Adrenal gland (tissue), 12 donors: ENCODE measurements around the gene SEC24D. TPM values are rescaled to one million over a fixed set of nuclear protein-coding genes. Genes with fewer than 3 reads are reported as not detected.
A peak's percentile ranks its signal among the peaks of the same experiment; 100 is the strongest.

Source experiments
- DNase-seq, 7 donors: peaks; one replicate each; pipeline ENCODE4 v3.0.0-alpha.2; 2019 to 2020
- H3K27ac ChIP-seq, 5 donors: fragments of 200-600 bp; sonication (generic) in 4 of 5; 1 replicate in 3 of 5; 2 replicates in 2 of 5; pipeline versions ENCODE4 v1.5.1 to v1.8.0; 2016 to 2020; ENCODE audit warnings: mild to moderate bottlenecking in 1 of 5
- H3K27me3 ChIP-seq: fragments of 200-600 bp; 2 replicates; pipeline ENCODE4 v1.8.0; 2021
- H3K36me3 ChIP-seq, 2 donors: fragments of 200-600 bp; replicated peaks in 1 of 2; 1 replicate in 1 of 2; 2 replicates in 1 of 2; pipeline versions ENCODE4 v1.5.1 to v1.8.0; 2018 to 2022
- H3K4me1 ChIP-seq, 2 donors: fragments of 200-600 bp; replicated peaks in 1 of 2; 1 replicate in 1 of 2; 2 replicates in 1 of 2; pipeline versions ENCODE4 v1.5.1 to v1.8.0; 2018 to 2021
- H3K4me3 ChIP-seq, 4 donors: fragments of 200-600 bp; sonication (generic) in 3 of 4; one replicate each; pipeline ENCODE4 v1.5.1; 2016 to 2018
- H3K9me3 ChIP-seq, 3 donors: fragments of 200-600 bp; sonication (generic) in 1 of 3; replicated peaks in 1 of 3; 1 replicate in 2 of 3; 2 replicates in 1 of 3; pipeline versions ENCODE4 v1.5.1 to v1.8.0; 2016 to 2021
- CTCF ChIP-seq, 6 experiments: fragments of 450-650 bp in 4 of 6; fragments of 200-600 bp in 2 of 6; sonication (generic) in 1 of 6; IDR thresholded peaks; 1 replicate in 5 of 6; 2 replicates in 1 of 6; pipeline versions ENCODE4 v1.5.1 to v1.8.0; 2016 to 2021; ENCODE audit warnings: antibody characterized with exemption in 6 of 6, mild to moderate bottlenecking in 2 of 6, moderate library complexity in 1 of 6
- POLR2A ChIP-seq, 2 donors: fragments of 450-650 bp; IDR thresholded peaks; one replicate each; pipeline ENCODE4 v1.6.1; 2017; ENCODE audit warnings: antibody characterized with exemption in 2 of 2, mild to moderate bottlenecking in 2 of 2, moderate library complexity in 1 of 2
- WGBS, 4 donors: extraction: QIAGEN DNeasy Blood & Tissue Kit in 2 of 4; methylation state at CpG; one replicate each; pipeline versions ENCODE4 v1.1.5 to v1.1.7; 2013 to 2017; 5-methylcytosine and 5-hydroxymethylcytosine counted together
- intact Hi-C, 2 donors: fragments of 100-400 bp; cut with DNase I; formaldehyde crosslinking; loops; one replicate each; pipeline versions ENCODE4 v1.14.1 to v1.15.0; 2022 to 2023
- polyA plus RNA-seq, 3 donors: library from polyadenylated mRNA; stranded (reverse); fragments of 200-250 nt in 2 of 3; fragments of 350-450 nt in 1 of 3; fragmentation: Illumina TruSeq in 1 of 3; extraction: RNeasy Lipid Tissue Mini Kit (QIAGEN cat#74804) in 1 of 3; gene quantifications; one replicate each; pipeline ENCODE4 v1.2.3, GENCODE V29; 2013 to 2014
- total RNA-seq, 9 donors: library from RNA; depleted of rRNA in 4 of 9; stranded (reverse); fragments of >200 nt in 4 of 9; fragments of 120-200 nt in 1 of 9; fragmentation: NEBNext Ultra II Directional in 1 of 9; extraction: Animal tissue kit (Norgen Biotek cat#: 25700) in 1 of 9; gene quantifications; one replicate each; pipeline versions ENCODE4 v1.1.0 to v1.2.4, GENCODE V29; 2013 to 2023
- donor health status: healthy with polysubstance abuse.
- donor health status: Bipolar disorder and iron deficiency.
- donor health status: DM: yes; HTN: yes; CAD: no.
- donor health status: DM: no; HTN: no; CAD: no.
- donor health status: DM: no; HTN: no; CAD: no.
- donor health status: DM: yes; HTN: yes; CAD: no.

The SEC24D gene
- total and polyA plus RNA-seq, 12 donors = 5.3 to 93.6 (median 33.8) TPM

- WGBS, 4 donors = 95 to 97% (median 96%) methylated on average over 6 of the region's 6 CpGs
- H3K27ac ChIP-seq = peak overlapping the region in 1 of 5 donors; percentile 42
- H3K36me3 ChIP-seq = peaks cover 0 to 22% of the 10 kb centered on the region in 2 donors
- H3K4me1 ChIP-seq = peaks cover 20 to 63% of the 10 kb centered on the region in 2 donors
- no peak overlapping the region for H3K4me3 ChIP-seq
- TF ChIP-seq CTCF (IDR thresholded peaks at IDR 0.05) = no peak
- TF ChIP-seq POLR2A (IDR thresholded peaks at IDR 0.05) = no peak
- intact Hi-C loops = loop anchor here in 1 of 2 donors (10.0 kb wide), 2 partner anchors 98 to 198 kb away; no protein-coding TSS in a partner anchor
- H3K27me3 ChIP-seq = no peaks in the 10 kb centered on the region
- H3K9me3 ChIP-seq = no peaks in the 10 kb centered on the region
- no peak for DNase-seq
Measured at GRCh38 chr4:118767109-118767508, 68.8 kb downstream of the SEC24D start.

DNA sequence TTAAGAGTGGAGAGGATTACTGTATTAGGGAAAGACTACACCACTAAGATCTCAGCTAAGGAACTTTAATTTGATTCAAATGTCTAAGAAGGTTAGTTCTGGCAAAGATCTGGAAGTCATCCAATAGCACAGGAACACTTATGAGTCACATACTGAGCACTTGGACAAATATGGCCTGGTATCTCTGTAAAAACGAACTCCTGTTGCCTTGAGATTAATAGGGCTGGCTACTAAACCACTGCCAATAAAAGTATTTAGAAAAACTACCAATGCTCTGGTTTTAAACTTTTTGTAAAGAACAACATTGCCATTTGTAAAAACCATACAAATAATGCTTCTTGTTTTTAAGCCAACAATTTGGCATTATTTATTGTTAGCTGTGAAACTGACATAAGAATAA lies 70.5 kb downstream of the SEC24D start:
- Histone ChIP-seq H3K4me3 (no peak overlapping the region), H3K27ac (peak overlapping the region in 3 of 5 donors; percentile 1 to 41 (median 24)), H3K9me3 (no peaks in the 10 kb centered on the region), H3K4me1 (peaks cover 20 to 58% of the 10 kb centered on the region in 2 donors), H3K27me3 (no peaks in the 10 kb centered on the region), H3K36me3 (peaks cover 0 to 22% of the 10 kb centered on the region in 2 donors)
- DNase-seq = peak in 2 of 7 donors; percentile 43 to 49
- intact Hi-C loops = loop anchor here in 1 of 2 donors (10.0 kb wide), 2 partner anchors 99 to 199 kb away; no protein-coding TSS in a partner anchor
- WGBS, 4 donors = 0 to 17% (median 11%) methylated on average over 1 of the region's 1 CpG
- no peak for TF ChIP-seq POLR2A (IDR thresholded peaks at IDR 0.05)
- TF ChIP-seq CTCF (IDR thresholded peaks at IDR 0.05) = no peak

DNA sequence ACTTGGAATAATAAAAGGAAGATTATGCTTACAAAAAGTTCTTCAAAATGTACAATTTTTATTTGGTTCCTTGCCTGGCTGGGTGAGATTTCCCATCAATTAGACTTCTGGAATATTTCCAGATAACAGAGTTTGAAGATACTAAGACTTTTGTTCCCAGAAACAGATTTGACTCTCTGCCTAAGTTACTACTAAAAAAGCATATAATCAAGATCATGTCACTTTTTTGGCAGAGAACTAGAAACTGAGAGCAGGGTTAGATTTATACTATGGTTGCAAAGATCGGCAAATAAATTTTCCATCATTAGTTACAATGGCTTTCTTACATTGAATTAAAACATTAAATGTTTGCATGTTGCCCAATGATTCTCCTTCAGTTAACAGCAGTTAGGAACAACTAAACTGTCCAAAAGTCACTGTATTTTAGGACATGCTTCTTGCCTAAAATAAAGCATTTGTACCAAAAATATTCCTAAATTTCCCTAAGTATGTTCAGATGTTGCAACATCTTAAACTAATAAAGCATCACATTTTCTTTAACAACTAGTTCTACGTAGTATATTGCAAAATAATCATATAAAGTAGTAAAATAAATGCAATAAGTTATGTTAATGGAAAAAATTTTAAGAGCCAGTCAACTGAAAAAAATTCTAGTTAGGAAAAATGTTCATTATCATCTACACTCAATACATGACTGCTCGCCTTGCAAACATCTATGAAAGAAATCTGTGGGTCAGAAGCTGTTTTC lies 73.0 kb downstream of the SEC24D start:
- no peak for DNase-seq
- Histone ChIP-seq H3K36me3 (peaks cover 0 to 22% of the 10 kb centered on the region in 2 donors), H3K9me3 (no peaks in the 10 kb centered on the region), H3K27me3 (no peaks in the 10 kb centered on the region), H3K4me1 (peaks cover 20 to 63% of the 10 kb centered on the region in 2 donors), H3K4me3 (no peak overlapping the region), H3K27ac (peak overlapping the region in 1 of 5 donors; percentile 53)
- WGBS, 4 donors = 54 to 65% (median 63%) methylated on average over 3 of the region's 3 CpGs
- TF ChIP-seq POLR2A (IDR thresholded peaks at IDR 0.05) = no peak
- no peak for TF ChIP-seq CTCF (IDR thresholded peaks at IDR 0.05)
- intact Hi-C loops = loop anchor here in 1 of 2 donors (10.0 kb wide), 2 partner anchors 102 to 202 kb away; no protein-coding TSS in a partner anchor

- intact Hi-C loops = loop anchor here in 1 of 2 donors (10.0 kb wide), 2 partner anchors 103 to 203 kb away; no protein-coding TSS in a partner anchor
- Histone ChIP-seq H3K9me3 (no peaks in the 10 kb centered on the region), H3K4me1 (peaks cover 20 to 63% of the 10 kb centered on the region in 2 donors), H3K27ac (peak overlapping the region in 2 of 5 donors; percentile 35 to 54), H3K36me3 (peaks cover 0 to 15% of the 10 kb centered on the region in 2 donors), H3K27me3 (no peaks in the 10 kb centered on the region), H3K4me3 (no peak overlapping the region)
- WGBS, 4 donors = 80 to 89% (median 87%) methylated on average over 5 of the region's 5 CpGs
- TF ChIP-seq POLR2A (IDR thresholded peaks at IDR 0.05) (no peak), CTCF (IDR thresholded peaks at IDR 0.05) (no peak)
- no peak for DNase-seq
Measured at GRCh38 chr4:118762155-118762554, 73.8 kb downstream of the SEC24D start.
